Type B pancreatic cell (in vitro differentiated cells): ENCODE data around the gene CDC42BPA. TPM values are rescaled to one million over a fixed set of nuclear protein-coding genes. Genes with fewer than 3 reads are reported as not detected.
"Not testable (repeated sequence)": the region's sequence is repeated elsewhere in the genome, so short reads cannot be mapped to it uniquely, and the experiment has no call there.

ENCODE experiments used
- DNase-seq: peaks from one replicate; pipeline ENCODE4 v3.0.0; 2021; ENCODE audit warnings: mixed read lengths; ENCODE audit not compliant: unreplicated experiment; ENCODE audit errors: extremely low spot score
- H3K27ac Mint-ChIP-seq: 2 replicates; pipeline ENCODE4 v1.8.0; 2021; ENCODE audit warnings: mild to moderate bottlenecking, mixed read lengths
- H3K27me3 Mint-ChIP-seq: 2 replicates; pipeline ENCODE4 v1.8.0; 2021; ENCODE audit warnings: mixed read lengths
- H3K36me3 Mint-ChIP-seq: 2 replicates; pipeline ENCODE4 v1.8.0; 2021; ENCODE audit warnings: mixed read lengths
- H3K4me1 Mint-ChIP-seq: one replicate; pipeline ENCODE4 v1.8.0; 2021; ENCODE audit warnings: mixed read lengths; ENCODE audit not compliant: unreplicated experiment
- H3K4me3 Mint-ChIP-seq: 2 replicates; pipeline ENCODE4 v1.8.0; 2021; ENCODE audit warnings: mild to moderate bottlenecking, mixed read lengths
- H3K9me3 Mint-ChIP-seq: 2 replicates; pipeline ENCODE4 v1.8.0; 2021; ENCODE audit warnings: mixed read lengths
- CTCF ChIP-seq: fragments of 200-600 bp; sonication (generic); conservative IDR thresholded peaks from 2 replicates; pipeline ENCODE4 v1.5.0; 2021; ENCODE audit warnings: antibody characterized with exemption, mild to moderate bottlenecking
- total RNA-seq: library from RNA; stranded (reverse); gene quantifications from 2 replicates; pipeline ENCODE4 v1.2.1, GENCODE V29; 2021; ENCODE audit warnings: low replicate concordance

The CDC42BPA gene
- total RNA-seq, 1 donor from 2014 or later = 33.8 TPM

DNA sequence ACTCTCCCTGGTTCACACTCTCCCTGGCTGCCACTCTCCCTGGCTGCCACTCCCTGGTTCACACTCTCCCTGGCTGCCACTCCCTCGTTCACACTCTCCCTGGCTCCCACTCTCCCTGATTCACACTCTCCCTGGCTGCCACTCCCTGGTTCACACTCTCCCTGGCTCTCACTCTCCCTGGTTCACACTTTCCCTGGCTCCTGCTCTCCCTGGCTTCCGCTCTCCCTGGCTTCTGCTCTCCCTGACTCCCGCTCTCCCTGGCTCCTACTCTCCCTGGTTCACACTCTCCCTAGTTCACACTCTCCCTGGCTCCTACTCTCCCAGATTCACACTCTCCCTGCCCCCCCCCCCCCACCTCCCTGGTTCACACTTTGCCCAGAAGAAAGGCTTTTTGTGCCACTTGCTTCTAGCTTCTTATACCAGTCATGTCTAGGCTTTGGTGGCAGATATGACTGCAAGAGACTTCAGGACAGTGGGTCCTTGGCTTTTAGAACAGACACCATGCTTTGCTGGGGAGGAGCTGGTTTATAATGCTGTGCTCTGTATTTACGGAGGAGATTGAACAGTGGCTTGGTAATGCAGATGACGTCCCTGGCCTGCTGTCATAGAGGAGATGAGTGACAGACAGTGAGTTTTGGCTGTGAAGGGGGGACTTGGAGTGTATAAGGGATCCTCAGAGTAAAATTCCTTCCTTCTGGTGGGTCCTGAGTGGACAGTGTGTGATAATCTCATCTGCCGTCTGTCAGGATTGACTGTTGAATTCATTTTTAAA lies 361.2 kb downstream of the CDC42BPA start:
- Mint-ChIP-seq H3K27ac (no peak overlapping the region), H3K9me3 (peaks cover 9% of the 10 kb centered on the region), H3K4me1 (peaks cover 15% of the 10 kb centered on the region), H3K36me3 (peaks cover 14% of the 10 kb centered on the region), H3K27me3 (no peaks in the 10 kb centered on the region), H3K4me3 (no peak overlapping the region)
- TF ChIP-seq CTCF = no peak
- DNase-seq = no peak

DNA sequence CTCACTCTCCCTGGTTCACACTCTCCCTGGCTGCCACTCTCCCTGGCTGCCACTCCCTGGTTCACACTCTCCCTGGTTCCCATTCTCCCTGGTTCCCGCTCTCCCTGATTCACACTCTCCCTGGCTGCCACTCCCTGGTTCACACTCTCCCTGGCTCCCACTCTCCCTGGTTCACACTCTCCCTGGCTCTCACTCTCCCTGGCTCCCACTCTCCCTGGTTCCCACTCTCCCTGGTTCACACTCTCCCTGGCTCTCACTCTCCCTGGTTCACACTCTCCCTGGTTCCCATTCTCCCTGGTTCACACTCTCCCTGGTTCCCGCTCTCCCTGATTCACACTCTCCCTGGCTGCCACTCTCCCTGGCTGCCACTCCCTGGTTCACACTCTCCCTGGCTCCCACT lies 362.4 kb downstream of the CDC42BPA start:
- H3K4me3 Mint-ChIP-seq, H3K27me3 Mint-ChIP-seq, H3K9me3 Mint-ChIP-seq, H3K27ac Mint-ChIP-seq, DNase-seq: not testable (repeated sequence)
- Mint-ChIP-seq H3K4me1 (peaks cover 15% of the 10 kb centered on the region), H3K36me3 (peaks cover 14% of the 10 kb centered on the region)

DNA sequence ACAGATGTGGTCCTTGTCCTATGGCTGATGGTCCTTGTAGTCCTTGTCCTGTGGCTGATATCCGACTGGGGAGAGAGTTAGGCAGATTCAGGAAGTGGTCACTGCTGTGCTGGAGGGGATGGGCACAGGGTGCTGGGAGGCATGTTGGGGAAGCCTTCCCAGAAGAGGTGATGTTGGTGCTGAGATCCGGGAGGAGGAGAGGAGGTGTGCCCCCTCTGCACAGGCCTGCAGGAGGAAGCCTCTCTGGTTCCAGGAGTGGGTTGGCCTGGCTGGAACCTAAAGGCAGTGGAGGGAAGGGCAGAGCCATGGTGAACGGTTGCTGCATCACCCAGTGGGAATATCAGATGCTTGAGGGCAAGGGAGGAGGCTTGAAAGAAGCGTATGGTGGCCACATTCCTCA lies 363.5 kb downstream of the CDC42BPA start:
- Mint-ChIP-seq H3K27ac (peak overlapping the region; percentile 42), H3K27me3 (no peaks in the 10 kb centered on the region), H3K4me3 (no peak overlapping the region), H3K36me3 (peaks cover 14% of the 10 kb centered on the region), H3K9me3 (peaks cover 9% of the 10 kb centered on the region), H3K4me1 (peaks cover 15% of the 10 kb centered on the region)
- no peak for TF ChIP-seq CTCF
- no peak for DNase-seq

GRCh38 chr1:226954337-226954736 lies 364.0 kb downstream of the CDC42BPA start:
- Mint-ChIP-seq H3K27ac (peak overlapping the region; percentile 42), H3K4me3 (no peak overlapping the region), H3K9me3 (peaks cover 9% of the 10 kb centered on the region), H3K36me3 (peaks cover 14% of the 10 kb centered on the region), H3K4me1 (peaks cover 15% of the 10 kb centered on the region), H3K27me3 (no peaks in the 10 kb centered on the region)
- DNase-seq = no peak
- TF ChIP-seq CTCF = no peak

DNA sequence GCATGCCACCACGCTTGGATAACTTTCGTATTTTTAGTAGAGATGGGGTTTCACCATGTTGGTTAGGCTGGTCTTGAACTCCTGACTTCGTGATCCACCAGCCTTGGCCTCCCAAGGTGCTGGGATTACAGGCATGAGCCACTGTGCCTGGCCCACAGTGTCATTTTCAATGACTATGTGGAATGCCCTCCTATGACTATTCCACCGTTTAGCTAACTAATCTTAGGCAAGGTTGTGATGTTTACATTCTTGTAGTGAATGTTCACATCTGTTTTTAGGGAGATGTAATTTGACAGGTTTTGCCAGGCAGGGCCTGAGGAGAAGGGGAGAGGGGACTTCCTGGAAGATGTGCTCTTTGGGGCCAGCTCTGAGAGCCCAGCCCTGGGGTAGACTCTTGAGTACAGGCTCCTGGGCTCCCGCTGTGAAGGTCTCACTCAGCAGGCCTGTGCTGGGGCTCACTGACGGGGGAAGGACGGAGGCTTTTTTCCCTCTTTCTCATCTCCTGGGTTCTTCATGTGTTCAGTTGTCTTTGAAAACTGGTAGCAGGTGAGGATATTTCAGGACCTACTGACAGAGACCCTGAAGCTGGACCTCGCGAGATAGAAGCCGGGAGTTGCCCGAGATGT lies 365.0 kb downstream of the CDC42BPA start:
- Mint-ChIP-seq H3K4me1 (peaks cover 15% of the 10 kb centered on the region), H3K9me3 (peaks cover 9% of the 10 kb centered on the region), H3K36me3 (peaks cover 14% of the 10 kb centered on the region), H3K27me3 (no peaks in the 10 kb centered on the region), H3K27ac (no peak overlapping the region), H3K4me3 (no peak overlapping the region)
- no peak for TF ChIP-seq CTCF
- DNase-seq = no peak

DNA sequence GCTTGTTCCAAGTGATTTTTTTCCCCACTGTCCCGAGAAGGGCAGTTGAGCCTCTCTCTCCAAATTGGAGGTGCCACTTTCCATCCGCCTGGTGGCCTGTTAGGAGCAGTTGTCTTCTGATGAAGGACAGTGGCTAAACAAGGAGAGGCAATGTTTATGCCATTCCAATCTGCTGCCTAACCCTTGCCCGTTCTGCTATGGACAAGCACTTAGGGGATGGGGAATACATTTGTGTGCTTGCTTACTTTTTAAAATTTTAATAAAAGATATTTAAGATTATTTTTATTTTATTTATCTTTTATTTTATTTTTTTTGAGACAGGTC lies 366.2 kb downstream of the CDC42BPA start:
- Mint-ChIP-seq H3K4me3 (no peak overlapping the region), H3K36me3 (peaks cover 6% of the 10 kb centered on the region), H3K4me1 (peaks cover 15% of the 10 kb centered on the region), H3K27me3 (no peaks in the 10 kb centered on the region), H3K9me3 (peaks cover 4% of the 10 kb centered on the region), H3K27ac (no peak overlapping the region)
- no peak for TF ChIP-seq CTCF
- no peak for DNase-seq
